K562 (cell line): ENCODE results near the gene IGF2R. TPM values are rescaled to one million over a fixed set of nuclear protein-coding genes. Genes with fewer than 3 reads are reported as not detected.

Experiments
- ATAC-seq: fragments of 200-7000 bp; cut with Tn5 transposase; 3 replicates; pipeline ENCODE4 v1.9.1; 2020; ENCODE audit warnings: moderate library complexity
- BruUV-seq: library from RNA; stranded (reverse); fragments of 400-500 nt; replicated peaks from 2 replicates; lab custom pipeline; 2021; lab: Mats Ljungman, UMichigan
- CTCF ChIA-PET: fragments of 300-600 bp; formaldehyde crosslinking; extraction: SDS; loops from one replicate; lab custom pipeline; 2021; ENCODE audit warnings: low intra/inter-chr PET ratio; lab: Yijun Ruan, JAX
- POLR2A ChIA-PET: fragments of 300-600, 350-650 bp; sonication (Branson Sonifier 250); formaldehyde crosslinking; extraction: SDS; loops from one replicate; lab custom pipeline; 2021; ENCODE audit warnings: antibody characterized with exemption, inconsistent platforms; lab: Yijun Ruan, JAX
- DNase-seq, 4 experiments: peaks; one replicate each; pipeline versions ENCODE4 v3.0.0 to v3.0.0-alpha.2; 2011 to 2018; ENCODE audit warnings: low spot score in 3 of 4, mixed read lengths in 3 of 4; ENCODE audit errors: extremely low read depth in 1 of 4
- FAIRE-seq: peaks from 2 replicates; lab custom pipeline; 2011; peaks lifted over from hg19 to GRCh38; lab: Jason Lieb, UNC
- H2AFZ ChIP-seq: 2 replicates; pipeline ENCODE4 v1.6.0; 2011; ENCODE audit warnings: low read depth, low read length, control low read depth, inconsistent platforms
- H3K27ac ChIP-seq: fragments of 200-600 bp; 3 replicates; pipeline ENCODE4 v1.8.0; 2011; ENCODE audit warnings: low read depth, mild to moderate bottlenecking, control low read depth, inconsistent platforms, low read length, moderate library complexity, mixed read lengths; ENCODE audit errors: extremely low read depth
- H3K27me3 ChIP-seq, 2 experiments: fragments of 300-600 bp in 1 of 2; 2 replicates in 1 of 2; 3 replicates in 1 of 2; pipeline versions ENCODE4 v1.6.0 to v1.8.0; 2011; ENCODE audit warnings: inconsistent platforms in 2 of 2, low read length in 2 of 2, mild to moderate bottlenecking in 1 of 2, mixed read lengths in 1 of 2, moderate library complexity in 1 of 2; ENCODE audit not compliant: control insufficient read depth in 2 of 2, insufficient read depth in 2 of 2
- H3K36me3 ChIP-seq: fragments of 300-600 bp; 3 replicates; pipeline ENCODE4 v1.8.0; 2011; ENCODE audit warnings: mild to moderate bottlenecking, low read length, inconsistent platforms; ENCODE audit not compliant: control insufficient read depth, insufficient read depth
- H3K4me1 ChIP-seq, 2 experiments: fragments of 200-600 bp in 1 of 2; replicated peaks in 1 of 2; 2 replicates in 1 of 2; 3 replicates in 1 of 2; pipeline versions ENCODE4 v1.5.1 to v1.8.0; 2011; ENCODE audit warnings: inconsistent platforms in 2 of 2, low read length in 2 of 2, mild to moderate bottlenecking in 1 of 2, mixed read lengths in 1 of 2, moderate library complexity in 1 of 2; ENCODE audit not compliant: control insufficient read depth in 2 of 2, insufficient read depth in 2 of 2
- H3K4me2 ChIP-seq: 2 replicates; pipeline ENCODE4 v1.6.1; 2011; ENCODE audit warnings: low read length, control low read depth, inconsistent platforms, mixed read lengths; ENCODE audit not compliant: insufficient read depth
- H3K4me3 ChIP-seq: fragments of 200-600 bp; sonication (generic), shearing (Covaris generic); 2 replicates; pipeline ENCODE4 v1.5.1; 2016; ENCODE audit warnings: control low read depth, inconsistent platforms
- H3K79me2 ChIP-seq: fragments of 200-600 bp; 3 replicates; pipeline ENCODE4 v1.8.0; 2011; ENCODE audit warnings: low read length, inconsistent platforms; ENCODE audit not compliant: control insufficient read depth, insufficient read depth
- H3K9ac ChIP-seq, 2 experiments: 2 replicates each; pipeline versions ENCODE4 v1.6.0 to v1.6.1; 2011; ENCODE audit warnings: low read depth in 2 of 2, low read length in 2 of 2, control low read depth in 1 of 2, inconsistent platforms in 1 of 2, mild to moderate bottlenecking in 1 of 2, mixed read lengths in 1 of 2; ENCODE audit not compliant: insufficient read depth in 1 of 2
- H3K9me1 ChIP-seq: one replicate; pipeline ENCODE4 v1.6.0; 2011; ENCODE audit warnings: inconsistent platforms, mild to moderate bottlenecking, low read length, moderate library complexity; ENCODE audit not compliant: control insufficient read depth, insufficient read depth
- H3K9me3 ChIP-seq: replicated peaks from 2 replicates; pipeline ENCODE4 v1.5.1; 2011; ENCODE audit warnings: low read depth, low read length, inconsistent platforms; ENCODE audit not compliant: control insufficient read depth, insufficient read depth
- H4K20me1 ChIP-seq: replicated peaks from 2 replicates; pipeline ENCODE4 v1.6.1; 2011; ENCODE audit warnings: low read length, inconsistent platforms, mixed read lengths; ENCODE audit not compliant: control insufficient read depth, insufficient read depth
- HNRNPH1 ChIP-seq: fragments of 200-400 bp; formaldehyde crosslinking; optimal IDR thresholded peaks from 2 replicates; pipeline ENCODE3; 2017; ENCODE audit warnings: low read depth, mild to moderate bottlenecking, low read length, moderate library complexity
- LEF1 ChIP-seq: fragments of 450-650 bp; IDR thresholded peaks from 2 replicates; pipeline ENCODE4 v1.6.1; 2016; ENCODE audit warnings: mild to moderate bottlenecking
- MCM7 ChIP-seq, 2 experiments: fragments of 450-650 bp; IDR thresholded peaks; 2 replicates each; pipeline ENCODE4 v1.6.1; 2016 to 2018
- NCOR1 ChIP-seq: fragments of 450-650 bp; IDR thresholded peaks from 2 replicates; pipeline ENCODE4 v1.6.1; 2016; ENCODE audit warnings: mild to moderate bottlenecking, moderate library complexity
- RBM34 ChIP-seq: fragments of 200-400 bp; formaldehyde crosslinking; IDR thresholded peaks from 2 replicates; pipeline ENCODE4 v1.6.1; 2018; ENCODE audit warnings: low read length, borderline replicate concordance; ENCODE audit not compliant: insufficient read depth
- WGBS: fragments of 100-300 bp; shearing (Covaris generic); methylation state at CpG from one replicate; pipeline ENCODE4 v1.1.6; 2016; ENCODE audit warnings: low coverage, mixed read lengths; ENCODE audit not compliant: insufficient coverage; ENCODE audit errors: missing lambda C conversion rate; 5-methylcytosine and 5-hydroxymethylcytosine counted together
- in situ Hi-C: fragments of 300-500 bp; cut with MboI; formaldehyde crosslinking; loops from 4 replicates; pipeline ENCODE4 v1.15.0; 2018; ENCODE audit warnings: inconsistent platforms, mixed read lengths
- intact Hi-C: fragments of 100-400 bp; cut with micrococcal nuclease; formaldehyde crosslinking; loops from 2 replicates; pipeline ENCODE4 v1.14.2; 2022
- polyA plus RNA-seq, 8 experiments: library from polyadenylated mRNA; depleted of rRNA in 4 of 8; stranded (reverse) in 5 of 8; unstranded in 3 of 8; fragments of >200 nt; fragmentation: Nextera tagmentation in 2 of 8; fragmentation: Illumina TruSeq in 1 of 8; extraction: Ambion mirVana in 2 of 8; extraction: Trizol in 1 of 8; gene quantifications; 2 replicates each; pipeline versions ENCODE4 v1.2.1 to v1.2.3, GENCODE V29; 2011 to 2014; ENCODE audit warnings: inconsistent platforms in 1 of 8, missing spikeins in 1 of 8
- total RNA-seq, 7 experiments: library from RNA; depleted of rRNA in 6 of 7; stranded (reverse); fragments of >200 nt in 6 of 7; fragmentation: Illumina TruSeq in 2 of 7; extraction: Trizol in 2 of 7; gene quantifications; 2 replicates each; pipeline versions ENCODE4 v1.2.1 to v1.2.3, GENCODE V29; 2011 to 2021; ENCODE audit warnings: low replicate concordance in 1 of 7
- TF ChIP-seq, protein P1 (sequence below): sonication (generic); formaldehyde crosslinking; IDR thresholded peaks from 2 replicates; pipeline ENCODE4 v1.8.1; 2022; ENCODE audit warnings: missing genetic modification reagents
- TF ChIP-seq, protein P2 (sequence below): conservative IDR thresholded peaks from 2 replicates; pipeline ENCODE4 v1.6.1; 2011; ENCODE audit warnings: low read depth, mild to moderate bottlenecking, low read length; ENCODE audit not compliant: control insufficient read depth
- TF ChIP-seq, protein P3 (sequence below): IDR thresholded peaks from 2 replicates; pipeline ENCODE4 v1.6.1; 2011; ENCODE audit warnings: borderline replicate concordance, low read depth, mild to moderate bottlenecking, moderate library complexity, low read length; ENCODE audit not compliant: insufficient read depth, poor library complexity, severe bottlenecking
- TF ChIP-seq, protein P4 (sequence below), 2 experiments: fragments of 450-650 bp in 1 of 2; sonication (generic) in 1 of 2; formaldehyde crosslinking; conservative IDR thresholded peaks; 2 replicates each; pipeline versions ENCODE4 v1.4.0 to v1.8.1; 2020 to 2022; ENCODE audit warnings: mild to moderate bottlenecking in 1 of 2, missing genetic modification reagents in 1 of 2

IGF2R gene
- total and polyA plus RNA-seq, 9 of the 15 experiments (the other 6 are each of a cell fraction or from before 2014, with no cell fraction given): 3.5 to 92.3 (median 34.5) TPM

DNA sequence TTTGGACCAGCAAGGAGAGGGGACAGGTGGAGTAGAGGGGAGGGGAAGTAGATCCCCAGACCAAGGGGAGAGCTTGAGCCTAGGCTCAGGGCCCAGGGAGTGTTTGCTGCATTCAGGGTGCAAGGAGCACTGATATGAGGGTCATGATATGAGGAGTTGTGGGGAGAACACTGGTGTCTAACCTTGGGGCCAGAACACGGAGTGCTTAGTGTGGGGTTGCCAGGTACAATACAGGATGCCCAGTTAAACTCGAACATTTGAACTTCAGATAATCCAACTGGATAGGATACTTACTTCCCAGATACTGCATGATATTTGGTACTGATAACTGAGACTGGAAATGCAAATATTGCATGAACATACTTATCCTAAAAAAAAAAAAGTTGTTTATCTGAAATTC is 155.1 kb downstream of the IGF2R start:
- Histone ChIP-seq H3K9me1 (no peaks in the 10 kb centered on the region), H3K4me2 (no peak overlapping the region), H3K9ac (no peak overlapping the region), H3K27ac (no peak overlapping the region), H3K79me2 (no peaks in the 10 kb centered on the region), H2AFZ (no peak overlapping the region), H4K20me1 (no peaks in the 10 kb centered on the region; the same call in 1 of the 2 replicates), H3K4me3 (no peak overlapping the region), H3K27me3 (peaks cover 8 to 26% of the 10 kb centered on the region in 2 experiments; a peak in 2 of 5 replicates), H3K36me3 (no peaks in the 10 kb centered on the region), H3K4me1 (peaks cover 0 to 3% of the 10 kb centered on the region in 2 experiments; a peak in 3 of 5 replicates), H3K9me3 (no peaks in the 10 kb centered on the region)
- ATAC-seq (no peak), DNase-seq (no peak), FAIRE-seq (no peak)
- no TSS peak for BruUV-seq
- ChIA-PET POLR2A (interaction anchor here (0.5 to 0.6 kb wide), 2 partner anchors 259 to 302 kb away, joined by 3 to 4 read pairs; no protein-coding TSS in a partner anchor), CTCF (no interaction called here)
- WGBS: 0% methylated on average over 2 of the region's 2 CpGs
- TF ChIP-seq, protein P1, sequence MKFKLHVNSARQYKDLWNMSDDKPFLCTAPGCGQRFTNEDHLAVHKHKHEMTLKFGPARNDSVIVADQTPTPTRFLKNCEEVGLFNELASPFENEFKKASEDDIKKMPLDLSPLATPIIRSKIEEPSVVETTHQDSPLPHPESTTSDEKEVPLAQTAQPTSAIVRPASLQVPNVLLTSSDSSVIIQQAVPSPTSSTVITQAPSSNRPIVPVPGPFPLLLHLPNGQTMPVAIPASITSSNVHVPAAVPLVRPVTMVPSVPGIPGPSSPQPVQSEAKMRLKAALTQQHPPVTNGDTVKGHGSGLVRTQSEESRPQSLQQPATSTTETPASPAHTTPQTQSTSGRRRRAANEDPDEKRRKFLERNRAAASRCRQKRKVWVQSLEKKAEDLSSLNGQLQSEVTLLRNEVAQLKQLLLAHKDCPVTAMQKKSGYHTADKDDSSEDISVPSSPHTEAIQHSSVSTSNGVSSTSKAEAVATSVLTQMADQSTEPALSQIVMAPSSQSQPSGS (CRISPR knock-in tag): no peak
- TF ChIP-seq NCOR1 (no peak), MCM7 (IDR thresholded peaks at IDR 0.05) (no peak)
- in situ Hi-C loops: no loop called here
- intact Hi-C loops: no loop called here

DNA sequence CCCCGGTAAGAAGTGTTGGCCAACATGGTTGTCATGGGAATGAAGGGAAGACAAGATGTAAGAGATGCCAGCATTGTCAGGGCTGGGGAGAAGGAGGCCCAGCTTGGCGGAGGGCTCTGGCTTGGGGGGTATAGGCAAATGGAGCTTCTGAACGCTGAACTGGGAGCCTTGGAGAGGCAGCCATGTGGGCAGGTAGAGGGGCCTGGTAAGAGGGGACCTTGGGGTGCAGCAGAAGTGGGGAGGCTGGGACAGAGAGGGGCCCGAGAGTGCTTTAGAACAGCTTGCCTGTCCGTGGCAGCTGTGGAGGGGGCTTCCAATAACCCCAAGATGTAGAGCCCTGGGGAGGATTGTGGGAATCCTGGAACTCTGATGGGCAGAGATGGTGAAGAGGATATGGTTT is 155.7 kb downstream of the IGF2R start:
- WGBS: 3% methylated on average over 5 of the region's 5 CpGs
- no peaks in the 10 kb centered on the region; the same call in 1 of the 2 replicates for H4K20me1 ChIP-seq
- intact Hi-C loops (no loop called here), in situ Hi-C loops (no loop called here)
- no peak overlapping the region for H2AFZ ChIP-seq
- H3K9ac ChIP-seq: no peak overlapping the region; a peak in 1 of 4 replicates
- no peak for DNase-seq
- no peak overlapping the region for H3K27ac ChIP-seq
- no peaks in the 10 kb centered on the region for H3K9me3 ChIP-seq
- ChIA-PET POLR2A (no interaction called here), CTCF (interaction anchor here (0.6 kb wide), 1 partner anchor 32 kb away, joined by 4 read pairs; no protein-coding TSS in a partner anchor)
- no peak overlapping the region for H3K4me2 ChIP-seq
- no peak for FAIRE-seq
- no peak overlapping the region for H3K4me3 ChIP-seq
- ATAC-seq: no peak
- TF ChIP-seq LEF1 (no peak), HNRNPH1 (no peak), RBM34 (no peak)
- TF ChIP-seq, protein P2, sequence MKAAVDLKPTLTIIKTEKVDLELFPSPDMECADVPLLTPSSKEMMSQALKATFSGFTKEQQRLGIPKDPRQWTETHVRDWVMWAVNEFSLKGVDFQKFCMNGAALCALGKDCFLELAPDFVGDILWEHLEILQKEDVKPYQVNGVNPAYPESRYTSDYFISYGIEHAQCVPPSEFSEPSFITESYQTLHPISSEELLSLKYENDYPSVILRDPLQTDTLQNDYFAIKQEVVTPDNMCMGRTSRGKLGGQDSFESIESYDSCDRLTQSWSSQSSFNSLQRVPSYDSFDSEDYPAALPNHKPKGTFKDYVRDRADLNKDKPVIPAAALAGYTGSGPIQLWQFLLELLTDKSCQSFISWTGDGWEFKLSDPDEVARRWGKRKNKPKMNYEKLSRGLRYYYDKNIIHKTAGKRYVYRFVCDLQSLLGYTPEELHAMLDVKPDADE: no peak
- TF ChIP-seq, protein P3, sequence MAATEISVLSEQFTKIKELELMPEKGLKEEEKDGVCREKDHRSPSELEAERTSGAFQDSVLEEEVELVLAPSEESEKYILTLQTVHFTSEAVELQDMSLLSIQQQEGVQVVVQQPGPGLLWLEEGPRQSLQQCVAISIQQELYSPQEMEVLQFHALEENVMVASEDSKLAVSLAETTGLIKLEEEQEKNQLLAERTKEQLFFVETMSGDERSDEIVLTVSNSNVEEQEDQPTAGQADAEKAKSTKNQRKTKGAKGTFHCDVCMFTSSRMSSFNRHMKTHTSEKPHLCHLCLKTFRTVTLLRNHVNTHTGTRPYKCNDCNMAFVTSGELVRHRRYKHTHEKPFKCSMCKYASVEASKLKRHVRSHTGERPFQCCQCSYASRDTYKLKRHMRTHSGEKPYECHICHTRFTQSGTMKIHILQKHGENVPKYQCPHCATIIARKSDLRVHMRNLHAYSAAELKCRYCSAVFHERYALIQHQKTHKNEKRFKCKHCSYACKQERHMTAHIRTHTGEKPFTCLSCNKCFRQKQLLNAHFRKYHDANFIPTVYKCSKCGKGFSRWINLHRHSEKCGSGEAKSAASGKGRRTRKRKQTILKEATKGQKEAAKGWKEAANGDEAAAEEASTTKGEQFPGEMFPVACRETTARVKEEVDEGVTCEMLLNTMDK: no peak
- TF ChIP-seq, protein P4, sequence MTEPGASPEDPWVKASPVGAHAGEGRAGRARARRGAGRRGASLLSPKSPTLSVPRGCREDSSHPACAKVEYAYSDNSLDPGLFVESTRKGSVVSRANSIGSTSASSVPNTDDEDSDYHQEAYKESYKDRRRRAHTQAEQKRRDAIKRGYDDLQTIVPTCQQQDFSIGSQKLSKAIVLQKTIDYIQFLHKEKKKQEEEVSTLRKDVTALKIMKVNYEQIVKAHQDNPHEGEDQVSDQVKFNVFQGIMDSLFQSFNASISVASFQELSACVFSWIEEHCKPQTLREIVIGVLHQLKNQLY (CRISPR knock-in tag; conservative IDR thresholded peaks at IDR 0.05): no peak
- H3K27me3 ChIP-seq: peaks cover 10 to 27% of the 10 kb centered on the region in 2 experiments; a peak in 3 of 5 replicates
- H3K9me1 ChIP-seq: no peaks in the 10 kb centered on the region
- no peaks in the 10 kb centered on the region for H3K79me2 ChIP-seq
- no TSS peak for BruUV-seq
- no peaks in the 10 kb centered on the region for H3K36me3 ChIP-seq
- peaks cover 0 to 3% of the 10 kb centered on the region in 2 experiments; a peak in 3 of 5 replicates for H3K4me1 ChIP-seq
